ENCODE results near the gene BCAS3.

BCAS3 gene

DNA sequence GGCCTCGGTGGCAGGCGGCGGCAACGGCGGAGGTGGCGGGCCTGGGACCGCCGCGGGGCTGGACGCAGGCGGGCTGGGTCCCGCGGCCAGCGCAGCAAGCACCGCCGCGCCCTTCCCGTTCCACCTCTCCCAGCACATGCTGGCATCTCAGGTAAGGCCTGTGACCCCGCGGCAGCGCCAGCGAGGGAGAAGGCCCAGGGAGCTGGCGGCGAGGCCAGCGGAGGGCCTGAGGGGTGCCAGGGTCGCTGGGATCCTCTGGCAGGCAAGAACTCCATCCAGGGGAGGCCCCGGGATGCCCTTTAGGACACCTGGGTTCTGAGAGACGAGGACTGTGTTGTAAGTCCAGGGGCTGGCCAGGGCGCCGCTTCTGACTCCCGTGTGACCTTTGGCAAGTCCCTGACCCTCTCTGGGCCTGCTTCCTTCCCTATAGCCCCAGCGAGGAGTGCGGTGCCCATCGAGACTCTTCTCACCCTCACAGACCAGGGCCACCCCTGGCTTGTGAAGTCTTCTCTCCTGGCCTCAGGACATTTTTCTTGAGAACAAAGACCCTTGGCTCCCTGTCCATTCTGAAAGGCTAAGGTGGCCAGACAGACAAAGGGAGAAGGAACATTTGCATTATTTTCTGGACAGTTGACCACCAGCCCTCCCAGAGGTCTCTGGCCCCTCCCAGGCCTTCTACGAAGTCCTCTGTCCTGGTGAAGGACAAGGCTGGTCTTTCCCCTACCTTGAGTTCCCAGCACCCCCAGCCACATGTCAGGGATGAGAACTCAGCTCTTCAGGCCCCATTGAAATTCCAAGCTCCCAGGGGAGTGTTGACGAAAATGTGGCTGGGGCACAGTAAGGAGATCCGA, 728.3 kb downstream of the BCAS3 start:
- peak; percentile 51 for DNase-seq

- no peak for DNase-seq
Measured at GRCh38 chr17:61406537-61406845, 728.8 kb downstream of the BCAS3 start.

- peak; percentile 51 for DNase-seq
Measured at GRCh38 chr17:61406971-61407911, 729.6 kb downstream of the BCAS3 start.

DNA sequence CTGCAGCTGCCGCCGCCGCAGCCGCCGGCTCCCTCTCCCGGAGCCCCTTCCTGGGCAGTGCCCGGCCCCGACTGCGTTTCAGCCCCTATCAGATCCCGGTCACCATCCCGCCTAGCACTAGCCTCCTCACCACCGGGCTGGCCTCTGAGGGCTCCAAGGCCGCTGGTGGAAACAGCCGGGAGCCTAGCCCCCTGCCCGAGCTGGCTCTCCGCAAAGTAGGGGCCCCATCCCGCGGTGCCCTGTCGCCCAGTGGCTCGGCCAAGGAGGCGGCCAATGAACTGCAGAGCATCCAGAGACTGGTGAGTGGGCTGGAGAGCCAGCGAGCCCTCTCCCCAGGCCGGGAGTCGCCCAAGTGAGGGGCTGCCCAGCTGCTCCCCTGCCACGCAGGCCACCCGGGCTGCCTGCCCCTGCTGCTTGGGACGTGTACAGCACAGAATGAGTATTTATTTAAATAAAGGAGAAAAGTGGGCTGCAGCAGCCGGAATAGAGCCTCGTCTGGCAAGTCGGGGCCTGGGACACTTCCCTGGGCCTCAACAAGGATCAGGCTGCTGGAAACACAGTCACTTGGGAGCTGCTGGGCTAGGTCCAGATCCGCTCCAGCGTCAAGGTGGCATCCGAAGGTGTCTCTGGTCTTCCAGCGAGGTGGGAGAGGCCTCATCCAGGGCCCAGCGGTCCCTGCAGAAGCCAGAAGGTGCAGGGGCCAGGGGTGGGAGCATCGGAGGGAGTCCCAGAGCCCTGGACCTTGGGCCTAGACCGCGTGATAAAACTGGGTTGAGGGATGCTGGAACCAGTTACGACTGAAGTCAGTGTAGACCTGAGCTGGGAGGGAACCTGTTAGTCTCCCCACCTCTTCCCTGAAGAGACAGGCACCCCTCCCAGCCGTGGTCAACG, 730.7 kb downstream of the BCAS3 start:
- DNase-seq: peak; percentile 56

DNA sequence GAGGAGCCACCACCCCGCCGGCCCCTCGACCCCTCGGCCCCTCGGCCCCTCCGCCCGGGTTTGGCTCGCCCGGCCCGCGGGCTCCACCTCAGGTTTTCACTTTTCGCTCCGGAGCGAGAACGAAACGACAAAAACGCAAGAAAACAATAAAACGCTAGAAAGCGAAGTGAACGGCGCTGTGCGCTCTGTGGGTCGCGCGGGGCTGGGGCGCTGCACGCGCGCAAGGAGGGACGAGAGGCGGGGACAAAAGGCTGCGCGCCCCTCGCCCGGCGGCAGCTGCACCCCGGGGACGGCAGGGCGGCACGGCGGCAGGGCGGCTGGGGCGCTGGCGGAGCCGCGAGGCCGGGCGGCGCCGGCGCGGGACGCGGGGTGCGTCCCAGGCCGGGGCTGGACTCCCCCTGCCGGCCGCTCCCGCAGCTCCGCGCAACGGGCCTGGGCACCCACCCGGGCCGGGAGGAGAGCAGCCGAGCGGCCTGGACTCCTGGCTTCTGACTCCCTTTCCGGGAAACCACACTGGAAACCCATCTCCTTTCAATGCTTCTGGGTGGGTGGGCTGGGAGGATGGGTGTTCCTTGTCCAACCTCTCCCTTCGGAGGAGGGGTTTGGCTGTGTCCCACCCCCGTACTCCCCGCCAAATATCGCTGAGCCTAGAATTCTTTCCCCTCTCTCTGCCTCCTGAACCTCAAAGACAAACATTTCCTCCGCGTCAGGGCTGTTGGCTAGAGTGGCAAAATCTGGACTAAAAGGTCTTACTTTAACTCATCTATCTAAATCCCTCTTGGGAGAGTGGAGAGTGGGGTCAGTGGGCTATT, 731.9 kb downstream of the BCAS3 start:
- peak; percentile 61 for DNase-seq

DNA sequence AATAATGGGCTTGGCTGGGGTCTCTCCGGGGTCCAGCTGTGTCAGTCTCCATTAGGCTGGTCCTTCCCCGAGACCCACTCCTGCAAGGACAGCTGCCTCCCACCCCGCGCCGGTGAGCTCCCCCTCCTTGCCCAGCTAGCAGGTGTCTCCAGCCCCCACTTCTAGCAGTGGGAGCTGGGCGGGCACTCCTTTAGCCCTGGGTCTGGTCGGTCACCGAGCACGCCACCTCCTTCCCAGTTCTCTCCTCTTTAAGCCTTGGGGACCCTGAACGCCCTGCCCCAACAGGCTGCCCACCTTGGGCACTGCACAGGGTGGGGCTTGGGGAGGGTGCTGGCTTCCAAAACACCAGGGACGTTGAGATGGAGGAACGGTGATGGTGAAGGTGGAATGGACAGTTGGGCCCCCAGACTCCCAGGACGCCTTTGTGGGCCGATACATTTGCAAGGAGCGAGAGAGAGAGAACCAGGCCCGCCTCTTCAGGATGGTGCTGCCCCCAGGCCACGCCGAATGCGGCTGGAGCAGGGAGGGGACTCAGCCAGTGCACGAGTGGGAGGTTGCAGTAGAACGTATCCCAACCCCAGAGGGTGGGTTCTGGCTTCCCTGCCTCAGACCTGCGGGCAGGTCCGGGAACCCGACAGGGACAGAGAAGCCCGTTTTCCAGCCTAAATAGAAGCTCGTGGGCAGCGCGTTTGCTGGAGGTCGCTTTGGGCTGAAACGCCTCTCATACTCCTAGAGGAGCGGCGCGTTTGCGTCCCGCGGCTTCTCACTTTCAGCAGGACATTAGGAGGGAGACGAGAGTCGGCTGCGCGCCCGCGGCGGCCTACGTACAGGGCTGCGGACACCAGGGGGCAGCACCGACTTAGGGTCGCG, 732.7 kb downstream of the BCAS3 start:
- DNase-seq: peak; percentile 90

DNA sequence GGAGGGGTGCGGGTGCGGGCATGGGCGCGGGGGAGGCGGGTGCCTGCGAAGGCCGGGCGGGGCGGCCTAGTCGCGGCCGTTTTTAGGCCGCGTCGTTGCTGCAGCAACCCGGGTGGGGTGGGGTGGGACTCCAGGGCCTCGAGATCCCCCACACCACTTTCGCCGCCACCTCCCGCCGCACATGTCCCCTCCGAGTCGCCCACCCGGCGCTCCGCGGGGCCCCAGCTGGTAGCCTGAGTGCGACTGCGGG, 733.3 kb downstream of the BCAS3 start:
- DNase-seq: no peak

- DNase-seq: peak; percentile 68
Measured at GRCh38 chr17:61411261-61412142, 733.9 kb downstream of the BCAS3 start.

DNA sequence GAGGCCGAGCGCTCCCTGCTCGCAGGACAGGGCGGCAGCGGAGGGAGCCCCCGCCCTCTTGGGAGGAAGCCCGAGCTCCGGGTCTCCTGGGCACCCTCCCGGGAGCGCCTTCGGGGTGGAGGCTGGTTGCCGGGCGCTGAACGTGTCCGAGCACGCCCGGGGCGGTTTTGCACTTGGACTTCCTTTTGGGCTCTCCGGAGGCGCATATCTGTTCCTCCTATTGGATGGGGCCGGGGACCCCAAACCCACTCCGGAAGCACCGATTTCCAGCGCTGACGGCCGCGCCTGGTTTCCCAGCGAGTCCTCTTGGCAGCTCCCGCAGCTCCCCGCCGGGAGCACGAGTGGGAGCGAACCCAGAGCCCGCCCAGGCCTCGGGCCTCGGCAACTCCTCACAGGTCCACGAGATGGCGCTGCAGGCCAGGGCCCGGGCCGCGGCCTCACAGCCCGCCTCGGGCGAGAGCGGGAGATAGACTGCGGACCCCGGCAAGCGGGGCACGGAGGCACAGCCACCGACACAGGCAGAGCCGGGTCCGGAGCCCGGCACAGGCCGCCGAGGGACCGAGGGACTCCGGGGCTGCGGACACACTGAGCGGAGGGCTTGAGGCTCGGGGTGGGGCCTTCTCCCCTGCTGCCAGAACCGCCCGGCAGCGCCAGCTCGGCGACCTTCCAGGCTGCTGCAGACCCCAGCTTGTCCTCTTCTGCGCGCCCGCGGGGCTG, 734.6 kb downstream of the BCAS3 start:
- DNase-seq: peak; percentile 93

- DNase-seq: no peak
Measured at GRCh38 chr17:61412860-61413660, 735.4 kb downstream of the BCAS3 start.

DNA sequence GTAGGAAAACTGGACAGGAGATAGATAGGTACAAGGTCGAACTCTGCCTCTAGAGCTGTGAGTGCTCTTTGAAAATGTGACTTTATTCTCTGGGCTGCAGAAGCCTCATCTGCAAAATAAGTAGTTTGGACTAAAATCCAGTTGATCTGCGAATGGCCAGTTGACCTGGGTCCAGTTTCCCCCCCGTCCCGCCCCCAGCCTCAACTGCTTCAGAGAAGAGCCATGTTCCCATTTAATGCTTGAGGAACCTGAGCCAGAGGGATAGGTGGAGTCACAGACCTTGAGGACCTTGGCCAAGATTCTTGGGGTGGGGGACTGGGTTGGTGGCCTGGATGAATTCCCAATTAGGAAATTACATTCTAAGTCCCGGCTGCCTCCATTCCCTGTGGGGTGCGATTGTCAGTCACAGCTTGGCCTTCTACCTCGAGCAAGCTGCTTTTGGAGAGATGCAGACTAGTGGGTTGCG, 736.0 kb downstream of the BCAS3 start:
- no peak for DNase-seq

DNA sequence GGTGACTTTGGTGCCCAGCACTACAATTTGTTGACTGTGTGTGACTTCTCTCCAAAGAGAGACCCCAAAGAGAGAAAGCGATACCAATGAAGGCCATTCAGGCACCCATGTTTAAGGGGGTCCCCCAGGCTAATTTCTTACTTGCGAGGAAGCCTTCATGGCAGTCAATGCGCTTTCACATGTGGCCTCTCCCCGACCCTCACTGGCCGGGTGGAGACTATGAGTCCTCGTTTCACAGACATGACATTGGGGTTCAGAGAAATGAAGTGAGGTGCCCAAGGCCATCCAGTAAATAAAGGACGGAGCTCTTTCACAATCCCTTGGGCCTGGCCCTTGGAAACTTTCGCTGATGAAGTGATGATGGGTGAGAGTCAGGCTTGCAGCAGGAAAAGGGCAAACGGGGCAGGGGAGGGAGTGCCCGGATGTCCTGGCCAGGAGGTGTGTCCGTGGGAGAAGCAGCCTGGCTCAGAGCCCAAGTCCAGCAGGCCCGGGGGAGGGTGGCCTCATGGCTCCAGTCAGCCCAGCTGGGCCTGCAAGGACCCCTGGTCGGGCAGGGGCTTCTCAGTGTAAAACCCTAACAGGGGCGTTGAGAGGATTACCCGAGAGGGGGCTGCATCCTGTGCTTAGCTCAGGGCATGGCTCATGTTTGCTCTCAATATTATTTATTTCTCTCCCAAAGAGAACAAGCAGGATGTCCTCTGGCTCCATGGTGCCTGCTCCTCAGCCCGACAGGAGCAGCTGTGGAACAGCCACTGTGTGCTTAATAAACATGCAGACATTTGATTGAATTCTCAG, 736.7 kb downstream of the BCAS3 start:
- no peak for DNase-seq

DNA sequence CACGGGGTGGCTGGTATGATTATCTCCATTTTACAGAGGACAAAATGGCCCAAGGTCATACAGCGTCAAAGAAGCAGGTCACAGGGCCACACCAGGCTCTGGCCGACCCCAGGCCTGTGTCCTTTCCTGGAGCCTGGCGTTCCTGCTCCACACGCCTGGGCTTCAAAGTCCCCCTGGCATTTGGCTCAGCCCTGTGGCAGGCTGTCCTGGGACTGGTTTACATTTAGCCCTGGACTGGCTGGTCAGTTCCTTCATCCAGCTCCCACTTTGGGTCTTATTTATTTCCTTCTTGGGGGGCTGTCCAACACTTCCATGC, 737.2 kb downstream of the BCAS3 start:
- DNase-seq: no peak

DNA sequence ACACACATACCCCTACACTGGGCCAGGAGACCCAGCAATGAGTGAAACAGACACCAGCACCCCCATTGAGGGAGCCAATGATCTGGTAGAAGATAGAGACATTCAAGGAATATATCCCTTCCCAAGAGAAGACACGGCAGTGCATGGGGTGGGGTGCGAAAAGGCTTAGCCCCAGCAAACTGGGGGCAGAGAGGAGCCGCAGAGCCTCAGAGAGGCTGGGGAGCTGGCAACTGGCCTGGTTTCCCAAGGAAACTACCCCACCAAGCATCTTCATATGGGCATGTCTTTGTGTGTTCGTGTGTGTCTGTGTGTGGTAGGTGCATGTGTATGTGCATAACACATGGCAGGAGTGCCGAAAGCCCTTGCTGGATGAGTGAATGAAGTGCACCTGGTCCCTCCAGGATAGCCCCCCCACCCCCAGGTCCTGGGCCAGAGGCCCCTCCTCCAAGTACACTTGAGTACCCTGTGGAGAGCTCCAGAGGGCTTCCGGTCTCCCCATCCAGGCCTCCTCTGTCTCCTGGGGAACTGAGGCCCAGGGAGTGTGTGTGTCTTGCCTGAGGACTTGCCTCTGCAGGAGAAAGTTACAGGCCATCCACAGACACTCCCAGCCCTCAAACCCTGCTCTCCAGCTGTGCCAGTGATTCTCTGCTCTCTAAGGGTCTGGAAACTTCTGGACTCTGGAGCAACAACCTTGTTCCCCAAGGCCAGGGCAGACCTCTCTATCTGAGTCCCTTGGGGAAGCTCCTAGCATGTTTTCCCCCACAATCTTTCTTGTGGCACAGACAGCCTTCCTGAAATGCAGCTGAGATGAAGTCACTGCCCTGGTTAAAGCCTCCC, 737.9 kb downstream of the BCAS3 start:
- no peak for DNase-seq

GRCh38 chr17:61416211-61416539, 738.5 kb downstream of the BCAS3 start:
- DNase-seq: no peak

DNA sequence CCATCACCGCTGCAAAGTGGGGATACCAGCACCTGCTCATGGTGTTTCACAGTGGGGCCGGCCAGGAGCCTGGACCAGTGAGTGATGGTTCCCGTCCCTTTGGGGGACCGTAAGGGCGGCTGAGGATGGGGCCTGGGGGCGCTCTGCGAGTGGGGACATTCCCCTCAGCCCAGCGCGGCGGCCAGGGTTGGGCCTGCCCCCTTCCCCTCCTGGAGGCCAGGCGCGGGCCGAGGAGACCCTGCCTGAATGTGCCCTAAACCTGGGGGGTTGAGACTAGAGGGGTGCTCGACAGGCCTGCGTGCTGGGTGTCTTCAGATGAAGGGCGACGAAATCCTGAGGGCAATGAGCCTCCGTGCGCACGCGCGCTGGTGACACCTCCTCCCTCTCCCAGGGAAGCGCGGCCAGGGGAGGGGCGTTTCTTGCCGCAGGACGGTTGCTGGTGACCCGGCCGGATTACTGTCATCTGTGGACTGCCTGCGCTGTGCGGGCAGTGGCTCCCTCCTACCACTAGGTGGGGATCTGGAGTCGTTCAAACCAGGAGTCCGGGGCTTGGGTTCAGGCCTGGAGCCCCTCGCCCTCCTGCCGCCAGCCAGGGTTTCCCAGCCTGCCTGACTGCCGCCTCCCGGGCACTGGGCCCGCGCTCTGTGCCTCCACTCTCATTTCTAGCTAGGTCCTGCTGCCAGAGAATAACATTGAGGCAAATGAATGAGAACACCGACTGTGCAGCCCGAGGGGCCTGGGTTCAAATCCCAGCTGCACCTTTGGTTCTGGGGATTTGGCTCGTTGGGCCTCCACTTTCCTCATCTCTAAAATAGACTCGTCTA, 739.1 kb downstream of the BCAS3 start:
- peak; percentile 84 for DNase-seq

Measured in activated CD8-positive, alpha-beta memory T cell treated with anti-CD3 and anti-CD28 coated beads, Interleukin-2, amount 50 U/mL, for 48 hours (primary cell).